Prostate gland (tissue), 2 donors: ENCODE measurements around the gene PFKP. TPM values are rescaled to one million over a fixed set of nuclear protein-coding genes. Genes with fewer than 3 reads are reported as not detected.

Experiments
- DNase-seq: peaks from one replicate; pipeline ENCODE4 v3.0.0-alpha.2; 2019; ENCODE audit warnings: low spot score
- H3K27ac ChIP-seq, 2 donors: fragments of 200-600 bp; sonication (generic); 2 replicates each; pipeline ENCODE4 v1.5.1; 2017 to 2019
- H3K27me3 ChIP-seq: fragments of 200-600 bp; sonication (generic); replicated peaks from 2 replicates; pipeline ENCODE4 v1.5.1; 2019; ENCODE audit not compliant: insufficient read depth
- H3K36me3 ChIP-seq, 2 donors: fragments of 200-600 bp; sonication (generic); 1 replicate in 1 of 2; 2 replicates in 1 of 2; pipeline versions ENCODE4 v1.5.1 to v1.8.1; 2017 to 2019
- H3K4me1 ChIP-seq: fragments of 200-600 bp; sonication (generic); replicated peaks from 2 replicates; pipeline ENCODE4 v1.5.1; 2019
- H3K4me3 ChIP-seq, 2 donors: fragments of 200-600 bp; sonication (generic); 2 replicates each; pipeline ENCODE4 v1.5.1; 2017 to 2019
- H3K9me3 ChIP-seq: fragments of 200-600 bp; sonication (generic); 2 replicates; pipeline ENCODE4 v1.5.1; 2017
- POLR2A ChIP-seq: fragments of 450-650 bp; IDR thresholded peaks from one replicate; pipeline ENCODE4 v1.6.1; 2016; ENCODE audit warnings: antibody characterized with exemption, mild to moderate bottlenecking
- POLR2AphosphoS5 ChIP-seq: sonication (generic); formaldehyde crosslinking; IDR thresholded peaks from one replicate; pipeline ENCODE4 v1.6.1; 2017; ENCODE audit warnings: antibody characterized with exemption
- WGBS: methylation state at CpG from one replicate; pipeline ENCODE4 v1.1.5; 2018; 5-methylcytosine and 5-hydroxymethylcytosine counted together
- intact Hi-C: fragments of 100-400 bp; cut with DNase I; formaldehyde crosslinking; loops from one replicate; pipeline ENCODE4 v1.14.2; 2022
- total RNA-seq, 2 donors: library from RNA; depleted of rRNA; stranded (reverse); fragments of >200 nt; gene quantifications; one replicate each; pipeline ENCODE4 v1.1.0, GENCODE V29; 2016
- TF ChIP-seq, protein P1 (sequence below), 4 experiments: fragments of 200-600 bp in 2 of 4; fragments of 450-650 bp in 2 of 4; sonication (generic) in 2 of 4; IDR thresholded peaks; 1 replicate in 3 of 4; 2 replicates in 1 of 4; pipeline ENCODE4 v1.5.1; 2016 to 2019; ENCODE audit warnings: antibody characterized with exemption in 4 of 4, mild to moderate bottlenecking in 2 of 4, moderate library complexity in 2 of 4

Gene PFKP
- total RNA-seq, 2 donors from 2014 or later = 35.1 to 86.9 TPM

- Histone ChIP-seq H3K4me3 (no peak overlapping the region), H3K27me3 (no peaks in the 10 kb centered on the region), H3K36me3 (no peaks in the 10 kb centered on the region), H3K9me3 (no peaks in the 10 kb centered on the region), H3K4me1 (no peaks in the 10 kb centered on the region), H3K27ac (no peak overlapping the region)
- intact Hi-C loops = no loop called here
- TF ChIP-seq POLR2A (no peak), POLR2AphosphoS5 (no peak)
- TF ChIP-seq, protein P1, sequence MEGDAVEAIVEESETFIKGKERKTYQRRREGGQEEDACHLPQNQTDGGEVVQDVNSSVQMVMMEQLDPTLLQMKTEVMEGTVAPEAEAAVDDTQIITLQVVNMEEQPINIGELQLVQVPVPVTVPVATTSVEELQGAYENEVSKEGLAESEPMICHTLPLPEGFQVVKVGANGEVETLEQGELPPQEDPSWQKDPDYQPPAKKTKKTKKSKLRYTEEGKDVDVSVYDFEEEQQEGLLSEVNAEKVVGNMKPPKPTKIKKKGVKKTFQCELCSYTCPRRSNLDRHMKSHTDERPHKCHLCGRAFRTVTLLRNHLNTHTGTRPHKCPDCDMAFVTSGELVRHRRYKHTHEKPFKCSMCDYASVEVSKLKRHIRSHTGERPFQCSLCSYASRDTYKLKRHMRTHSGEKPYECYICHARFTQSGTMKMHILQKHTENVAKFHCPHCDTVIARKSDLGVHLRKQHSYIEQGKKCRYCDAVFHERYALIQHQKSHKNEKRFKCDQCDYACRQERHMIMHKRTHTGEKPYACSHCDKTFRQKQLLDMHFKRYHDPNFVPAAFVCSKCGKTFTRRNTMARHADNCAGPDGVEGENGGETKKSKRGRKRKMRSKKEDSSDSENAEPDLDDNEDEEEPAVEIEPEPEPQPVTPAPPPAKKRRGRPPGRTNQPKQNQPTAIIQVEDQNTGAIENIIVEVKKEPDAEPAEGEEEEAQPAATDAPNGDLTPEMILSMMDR (IDR thresholded peaks at IDR 0.05) = no peak
- 92% methylated on average over 5 of the region's 5 CpGs for WGBS
- no peak for DNase-seq
Measured at GRCh38 chr10:3178042-3178441, 110.7 kb downstream of the PFKP start.

DNA sequence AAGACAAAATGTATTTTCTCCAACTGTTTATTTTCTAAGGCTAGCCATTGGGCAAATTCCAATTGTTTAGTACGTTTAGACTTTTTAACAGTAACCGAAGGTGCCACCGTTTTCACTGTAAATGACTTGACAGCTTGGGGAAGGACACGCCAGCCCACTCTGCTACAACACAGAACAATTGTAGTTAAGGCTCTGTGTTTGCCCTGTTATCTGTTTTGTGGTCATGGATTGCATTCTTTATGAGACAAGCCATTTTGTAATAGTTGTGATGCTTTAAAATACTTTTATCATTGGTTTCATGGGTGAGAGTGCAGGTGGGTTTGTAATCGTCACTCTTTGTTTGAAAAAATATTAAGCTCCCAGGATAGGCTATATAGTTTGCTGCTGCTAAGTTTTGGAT is 111.8 kb downstream of the PFKP start:
- TF ChIP-seq POLR2AphosphoS5 (no peak), POLR2A (no peak)
- TF ChIP-seq, protein P1 (IDR thresholded peaks at IDR 0.05) = no peak
- 58% methylated on average over 5 of the region's 5 CpGs for WGBS
- intact Hi-C loops = no loop called here
- no peak overlapping the region for H3K27ac ChIP-seq
- DNase-seq = no peak
- no peaks in the 10 kb centered on the region for H3K9me3 ChIP-seq
- no peaks in the 10 kb centered on the region for H3K4me1 ChIP-seq
- H3K4me3 ChIP-seq = no peak overlapping the region
- H3K36me3 ChIP-seq = no peaks in the 10 kb centered on the region
- no peaks in the 10 kb centered on the region for H3K27me3 ChIP-seq

DNA sequence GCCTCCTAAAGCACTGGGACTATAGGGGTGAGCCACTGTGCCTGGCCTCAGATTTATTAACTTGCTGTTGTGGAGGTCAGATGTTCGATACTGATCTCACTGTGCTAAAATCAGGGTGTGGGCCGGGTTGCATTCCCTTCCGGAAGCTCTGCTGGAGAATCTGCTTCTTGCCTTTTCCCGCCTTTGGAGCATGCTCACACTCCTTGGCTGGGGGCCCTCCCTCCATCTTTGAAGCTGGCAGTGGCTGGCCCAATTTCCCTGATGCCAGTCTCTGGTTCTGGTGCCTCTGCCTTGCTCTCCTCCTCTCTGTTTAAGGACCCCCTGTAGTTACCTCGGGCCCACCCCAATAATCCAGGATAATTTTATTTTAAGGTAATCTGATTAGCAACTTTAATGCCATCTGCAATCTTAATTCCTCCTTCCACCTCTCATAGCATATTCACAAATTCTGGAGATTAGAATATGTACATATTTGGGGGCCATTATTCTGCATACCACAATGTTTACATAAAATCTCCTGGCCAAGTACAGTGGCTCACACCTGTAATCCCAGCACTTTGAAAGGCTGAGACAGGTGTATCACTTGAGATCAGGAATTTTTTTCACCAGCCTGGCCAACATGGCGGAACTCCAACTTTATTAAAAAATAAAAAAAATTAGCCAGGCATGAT is 113.1 kb downstream of the PFKP start:
- no peaks in the 10 kb centered on the region for H3K4me1 ChIP-seq
- H3K9me3 ChIP-seq = no peaks in the 10 kb centered on the region
- H3K27me3 ChIP-seq = no peaks in the 10 kb centered on the region
- DNase-seq = no peak
- H3K4me3 ChIP-seq = no peak overlapping the region
- WGBS = 79% methylated on average over 6 of the region's 6 CpGs
- H3K27ac ChIP-seq = no peak overlapping the region
- H3K36me3 ChIP-seq = no peaks in the 10 kb centered on the region
- intact Hi-C loops = no loop called here
- TF ChIP-seq POLR2AphosphoS5 (no peak), POLR2A (no peak)
- TF ChIP-seq, protein P1 (IDR thresholded peaks at IDR 0.05) = no peak

DNA sequence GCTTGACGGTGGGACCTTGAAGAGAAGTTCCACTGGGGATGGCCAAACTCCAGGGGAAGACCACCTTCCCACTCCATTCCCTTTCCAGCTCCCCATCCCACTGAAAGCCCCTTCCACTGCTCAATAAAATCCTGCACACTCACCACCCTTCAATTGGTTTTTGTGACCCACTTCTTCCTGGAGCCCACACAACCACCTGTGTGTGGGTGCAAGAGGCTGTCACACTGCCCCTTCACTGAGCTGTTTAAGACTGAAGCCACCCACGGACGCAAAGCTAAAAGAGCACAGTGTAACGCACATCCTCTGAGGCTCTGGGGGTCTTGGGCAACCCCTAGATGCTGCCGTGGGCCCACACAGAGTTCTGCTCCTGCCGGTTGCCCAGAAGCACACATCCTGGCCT is 118.0 kb downstream of the PFKP start:
- 90% methylated on average over 6 of the region's 6 CpGs for WGBS

More for the DNA sequence above, 118.0 kb downstream of the PFKP start:
- intact Hi-C loops = no loop called here
- H3K4me3 ChIP-seq = no peak overlapping the region
- H3K4me1 ChIP-seq = no peaks in the 10 kb centered on the region
- H3K27me3 ChIP-seq = no peaks in the 10 kb centered on the region
- H3K9me3 ChIP-seq = no peaks in the 10 kb centered on the region
- no peaks in the 10 kb centered on the region for H3K36me3 ChIP-seq
- TF ChIP-seq POLR2AphosphoS5 (no peak), POLR2A (no peak)
- TF ChIP-seq, protein P1 (IDR thresholded peaks at IDR 0.05) = no peak
- H3K27ac ChIP-seq = no peak overlapping the region
- DNase-seq = no peak
